HCT116 (cell line): ENCODE results near the gene PGGHG. TPM values are rescaled to one million over a fixed set of nuclear protein-coding genes. Genes with fewer than 3 reads are reported as not detected.

Source experiments
- ATAC-seq: fragments of 200-7000 bp; cut with Tn5 transposase; 2 replicates; pipeline ENCODE4 v1.9.1; 2020; ENCODE audit warnings: mild to moderate bottlenecking, moderate library complexity
- BruUV-seq: library from RNA; stranded (reverse); fragments of 400-500 nt; replicated peaks from 2 replicates; lab custom pipeline; 2021; lab: Mats Ljungman, UMichigan
- CTCF ChIA-PET: fragments of 300-600 bp; sonication (Branson Sonifier 250); formaldehyde crosslinking; loops from one replicate; lab custom pipeline; 2021; ENCODE audit warnings: antibody characterized with exemption; lab: Charles Lee
- POLR2A ChIA-PET: fragments of 300-600, 350-600 bp; sonication (Branson Sonifier 250); formaldehyde crosslinking; loops from one replicate; lab custom pipeline; 2021; ENCODE audit warnings: antibody characterized with exemption; lab: Charles Lee
- RAD21 ChIA-PET, 2 experiments: fragments of 300-600 bp; sonication (Branson Sonifier 250); formaldehyde crosslinking; loops; one replicate each; lab custom pipeline; 2023; ENCODE audit warnings: low total read pairs in 2 of 2; ENCODE audit not compliant: uncharacterized antibody in 2 of 2, unreplicated experiment in 2 of 2, low non-redundant PET in 1 of 2; lab: Charles Lee
- DNase-seq: peaks from one replicate; pipeline ENCODE4 v3.0.0-alpha.2; 2010; ENCODE audit warnings: low read depth, low spot score
- H2AFZ ChIP-seq: fragments of 200-600 bp; shearing (Covaris generic), sonication (generic); 2 replicates; pipeline ENCODE4 v1.6.1; 2017; ENCODE audit warnings: low read depth, mixed run types, mixed read lengths, antibody characterized with exemption, low read length; ENCODE audit not compliant: poor library complexity, severe bottlenecking
- H3K27ac ChIP-seq: 2 replicates; pipeline ENCODE4 v1.5.1; 2012; ENCODE audit warnings: low read depth, low read length
- H3K27me3 ChIP-seq: fragments of 200-600 bp; sonication (generic); 2 replicates; pipeline ENCODE4 v1.6.1; 2016; ENCODE audit warnings: mixed run types, low read length, mixed read lengths; ENCODE audit not compliant: insufficient read depth
- H3K36me3 ChIP-seq, 2 experiments: fragments of 200-500 bp in 1 of 2; fragments of 200-600 bp in 1 of 2; sonication (Bioruptor generic) in 1 of 2; sonication (generic) in 1 of 2; 2 replicates each; pipeline versions ENCODE4 v1.5.1 to v1.6.1; 2014 to 2016; ENCODE audit warnings: low read length in 2 of 2, inconsistent platforms in 1 of 2, mixed read lengths in 1 of 2, mixed run types in 1 of 2; ENCODE audit not compliant: insufficient read depth in 2 of 2, control insufficient read depth in 1 of 2
- H3K4me1 ChIP-seq, 2 experiments: fragments of 200-600 bp in 1 of 2; sonication (generic) in 1 of 2; 2 replicates each; pipeline versions ENCODE4 v1.5.1 to v1.6.1; 2012 to 2017; ENCODE audit warnings: low read length in 2 of 2, inconsistent platforms in 1 of 2, mild to moderate bottlenecking in 1 of 2, mixed read lengths in 1 of 2, mixed run types in 1 of 2, moderate library complexity in 1 of 2; ENCODE audit not compliant: insufficient read depth in 2 of 2, control insufficient read depth in 1 of 2
- H3K4me2 ChIP-seq: fragments of 200-600 bp; sonication (generic); 2 replicates; pipeline ENCODE4 v1.6.1; 2017; ENCODE audit warnings: mixed run types, low read length, mixed read lengths
- H3K4me3 ChIP-seq, 2 experiments: fragments of 200-600 bp in 1 of 2; sonication (generic) in 1 of 2; replicated peaks in 1 of 2; 2 replicates each; pipeline ENCODE4 v1.5.1; 2011 to 2016; ENCODE audit warnings: low read length in 2 of 2, control low read depth in 1 of 2, low read depth in 1 of 2, mild to moderate bottlenecking in 1 of 2, mixed read lengths in 1 of 2, mixed run types in 1 of 2
- H3K79me2 ChIP-seq: fragments of 200-600 bp; sonication (generic); 2 replicates; pipeline ENCODE4 v1.6.1; 2017; ENCODE audit warnings: mild to moderate bottlenecking, mixed run types, low read length, moderate library complexity, mixed read lengths; ENCODE audit not compliant: insufficient read depth
- H3K9ac ChIP-seq: fragments of 200-600 bp; sonication (generic); 2 replicates; pipeline ENCODE4 v1.6.1; 2016; ENCODE audit warnings: low read length, mixed read lengths
- H3K9me2 ChIP-seq: fragments of 200-600 bp; sonication (generic), shearing (Covaris generic); 2 replicates; pipeline ENCODE4 v1.6.1; 2017; ENCODE audit warnings: mixed run types, mild to moderate bottlenecking, moderate library complexity; ENCODE audit not compliant: insufficient read depth
- H3K9me3 ChIP-seq, 2 experiments: fragments of 200-500 bp in 1 of 2; fragments of 200-600 bp in 1 of 2; sonication (Bioruptor generic) in 1 of 2; sonication (generic) in 1 of 2; 2 replicates each; pipeline ENCODE4 v1.6.1; 2014 to 2017; ENCODE audit warnings: low read length in 2 of 2, mixed read lengths in 2 of 2, inconsistent platforms in 1 of 2, low read depth in 1 of 2, mild to moderate bottlenecking in 1 of 2, mixed run types in 1 of 2, moderate library complexity in 1 of 2; ENCODE audit not compliant: control insufficient read depth in 1 of 2, insufficient read depth in 1 of 2
- H4K20me1 ChIP-seq: fragments of 200-600 bp; sonication (generic), shearing (Covaris generic); 2 replicates; pipeline ENCODE4 v1.6.1; 2017; ENCODE audit warnings: mixed run types, mild to moderate bottlenecking, moderate library complexity; ENCODE audit not compliant: insufficient read depth
- CBX3 ChIP-seq: IDR thresholded peaks from 2 replicates; pipeline ENCODE4 v1.6.1; 2012; ENCODE audit warnings: low read depth
- CEBPB ChIP-seq: IDR thresholded peaks from 2 replicates; pipeline ENCODE4 v1.6.1; 2012; ENCODE audit warnings: low read depth
- EGR1 ChIP-seq: IDR thresholded peaks from 2 replicates; pipeline ENCODE4 v1.6.1; 2012; ENCODE audit warnings: low read depth
- EZH2 ChIP-seq: fragments of 200-600 bp; sonication (generic); IDR thresholded peaks from 2 replicates; pipeline ENCODE4 v1.6.1; 2017; ENCODE audit warnings: antibody characterized with exemption, mixed run types
- EZH2phosphoT487 ChIP-seq: fragments of 200-600 bp; IDR thresholded peaks from 2 replicates; pipeline ENCODE4 v1.6.1; 2018; ENCODE audit warnings: antibody characterized with exemption, borderline replicate concordance
- FOSL1 ChIP-seq: IDR thresholded peaks from 2 replicates; pipeline ENCODE4 v1.6.1; 2012; ENCODE audit warnings: low read depth
- JUND ChIP-seq: IDR thresholded peaks from 2 replicates; pipeline ENCODE4 v1.6.1; 2012
- POLR2A ChIP-seq: IDR thresholded peaks from 2 replicates; pipeline ENCODE4 v1.7.0; 2011; ENCODE audit warnings: borderline replicate concordance; ENCODE audit not compliant: insufficient read depth, insufficient read length; ENCODE audit errors: extremely low read depth
- POLR2AphosphoS5 ChIP-seq: IDR thresholded peaks from 2 replicates; pipeline ENCODE4 v1.6.1; 2011; ENCODE audit warnings: mild to moderate bottlenecking, low read depth, low read length, moderate library complexity
- RAD21 ChIP-seq: IDR thresholded peaks from 2 replicates; pipeline ENCODE4 v1.6.1; 2012; ENCODE audit warnings: low read depth, mild to moderate bottlenecking
- SIN3A ChIP-seq: IDR thresholded peaks from 2 replicates; pipeline ENCODE4 v1.6.1; 2012; ENCODE audit warnings: low read depth
- SP1 ChIP-seq: IDR thresholded peaks from 2 replicates; pipeline ENCODE4 v1.6.1; 2012; ENCODE audit warnings: low read depth
- SRF ChIP-seq: IDR thresholded peaks from 2 replicates; pipeline ENCODE4 v1.6.1; 2012; ENCODE audit warnings: low read depth
- TCF7L2 ChIP-seq: IDR thresholded peaks from 2 replicates; pipeline ENCODE4 v1.7.0; 2011; ENCODE audit warnings: borderline replicate concordance, inconsistent platforms; ENCODE audit not compliant: insufficient read depth, insufficient read length; ENCODE audit errors: extremely low read depth
- YY1 ChIP-seq: IDR thresholded peaks from 2 replicates; pipeline ENCODE4 v1.6.1; 2011; ENCODE audit warnings: low read length, low read depth, moderate library complexity, mild to moderate bottlenecking; ENCODE audit not compliant: insufficient replicate concordance; ENCODE audit errors: extremely low read depth
- ZNF274 ChIP-seq: fragments of 200-500 bp; sonication (Bioruptor generic); IDR thresholded peaks from 2 replicates; pipeline ENCODE4 v1.6.1; 2014; ENCODE audit warnings: mild to moderate bottlenecking, low read depth, low read length, inconsistent platforms
- intact Hi-C: fragments of 100-400 bp; cut with micrococcal nuclease; formaldehyde crosslinking; loops from 2 replicates; pipeline ENCODE4 v1.10.0; 2022
- total RNA-seq: library from RNA; stranded (reverse); gene quantifications from one replicate; pipeline ENCODE4 v1.2.1, GENCODE V29; 2021; ENCODE audit not compliant: unreplicated experiment
- TF ChIP-seq, protein P1 (sequence below): IDR thresholded peaks from 2 replicates; pipeline ENCODE4 v1.6.1; 2012
- TF ChIP-seq, protein P2 (sequence below): IDR thresholded peaks from 2 replicates; pipeline ENCODE4 v1.6.1; 2011; ENCODE audit warnings: mild to moderate bottlenecking, low read length, moderate library complexity; ENCODE audit not compliant: insufficient replicate concordance; ENCODE audit errors: extremely low read depth
- TF ChIP-seq, protein P3 (sequence below), 3 experiments: fragments of 200-600 bp in 1 of 3; sonication (generic) in 1 of 3; IDR thresholded peaks in 2 of 3; conservative IDR thresholded peaks in 1 of 3; 2 replicates each; pipeline ENCODE4 v1.5.1; 2012 to 2017; ENCODE audit warnings: low read depth in 2 of 3, low read length in 2 of 3, antibody characterized with exemption in 1 of 3, borderline replicate concordance in 1 of 3, control low read depth in 1 of 3, mild to moderate bottlenecking in 1 of 3, mixed read lengths in 1 of 3, mixed run types in 1 of 3, moderate library complexity in 1 of 3; ENCODE audit not compliant: insufficient read depth in 1 of 3
- TF ChIP-seq, protein P4 (sequence below): IDR thresholded peaks from 2 replicates; pipeline ENCODE4 v1.6.1; 2012

The PGGHG gene
- total RNA-seq, 1 experiment from 2014 or later = 57.5 TPM

DNA sequence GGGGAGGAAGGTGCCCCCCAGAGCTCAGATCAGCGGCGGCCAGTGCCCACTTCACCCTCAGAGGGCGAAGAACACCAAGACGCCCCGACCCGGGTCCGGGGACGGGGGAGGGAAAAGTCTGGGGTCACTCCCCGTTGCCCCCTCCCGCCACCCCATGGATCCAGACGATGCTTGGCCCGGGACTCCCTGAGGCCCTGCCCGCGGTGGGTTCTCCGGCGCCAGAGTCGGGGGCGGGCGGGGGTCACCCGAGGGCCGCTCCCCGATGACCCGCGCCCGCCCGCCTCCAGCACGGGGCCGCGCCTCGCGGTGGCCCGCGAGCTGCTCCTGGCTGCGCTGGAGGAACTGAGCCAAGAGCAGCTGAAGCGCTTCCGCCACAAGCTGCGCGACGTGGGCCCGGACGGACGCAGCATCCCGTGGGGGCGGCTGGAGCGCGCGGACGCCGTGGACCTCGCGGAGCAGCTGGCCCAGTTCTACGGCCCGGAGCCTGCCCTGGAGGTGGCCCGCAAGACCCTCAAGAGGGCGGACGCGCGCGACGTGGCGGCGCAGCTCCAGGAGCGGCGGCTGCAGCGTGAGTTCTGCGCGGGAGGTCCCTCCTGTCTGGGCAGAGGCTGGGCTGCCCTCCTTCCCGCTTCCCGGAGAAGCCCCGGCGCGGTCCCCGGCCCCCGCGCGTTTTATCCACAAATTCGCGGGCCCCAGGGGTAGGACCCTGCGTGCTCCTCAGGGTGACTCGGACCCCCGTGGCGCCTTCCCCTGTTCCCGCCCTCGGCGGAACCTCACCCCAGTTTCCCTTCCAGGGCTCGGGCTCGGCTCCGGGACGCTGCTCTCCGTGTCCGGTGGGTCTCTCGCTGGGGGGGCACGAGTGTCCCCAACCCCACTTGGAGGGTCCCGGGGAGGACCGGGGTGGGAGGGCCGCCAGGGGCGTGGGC, 9.6 kb upstream of the PGGHG start:
- ChIA-PET RAD21 (no interaction called here), CTCF (no interaction called here), POLR2A (no interaction called here)
- intact Hi-C loops = no loop called here
- no TSS peak for BruUV-seq
- H3K4me3 ChIP-seq = no peak overlapping the region
- no peak overlapping the region for H3K9ac ChIP-seq
- no peak overlapping the region for H3K27ac ChIP-seq
- no peaks in the 10 kb centered on the region for H3K79me2 ChIP-seq
- no peaks in the 10 kb centered on the region for H3K9me3 ChIP-seq
- H4K20me1 ChIP-seq = no peaks in the 10 kb centered on the region
- no peaks in the 10 kb centered on the region for H3K36me3 ChIP-seq
- no peaks in the 10 kb centered on the region for H3K27me3 ChIP-seq
- no peak overlapping the region for H2AFZ ChIP-seq
- TF ChIP-seq, protein P1, sequence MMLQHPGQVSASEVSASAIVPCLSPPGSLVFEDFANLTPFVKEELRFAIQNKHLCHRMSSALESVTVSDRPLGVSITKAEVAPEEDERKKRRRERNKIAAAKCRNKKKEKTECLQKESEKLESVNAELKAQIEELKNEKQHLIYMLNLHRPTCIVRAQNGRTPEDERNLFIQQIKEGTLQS = no peak
- TF ChIP-seq ZNF274 = no peak
- no peak for TF ChIP-seq SP1
- no peak for TF ChIP-seq POLR2A
- TF ChIP-seq POLR2AphosphoS5 = no peak
- TF ChIP-seq TCF7L2 = no peak
- no peak for TF ChIP-seq SIN3A
- TF ChIP-seq RAD21 = no peak
- TF ChIP-seq, protein P2, sequence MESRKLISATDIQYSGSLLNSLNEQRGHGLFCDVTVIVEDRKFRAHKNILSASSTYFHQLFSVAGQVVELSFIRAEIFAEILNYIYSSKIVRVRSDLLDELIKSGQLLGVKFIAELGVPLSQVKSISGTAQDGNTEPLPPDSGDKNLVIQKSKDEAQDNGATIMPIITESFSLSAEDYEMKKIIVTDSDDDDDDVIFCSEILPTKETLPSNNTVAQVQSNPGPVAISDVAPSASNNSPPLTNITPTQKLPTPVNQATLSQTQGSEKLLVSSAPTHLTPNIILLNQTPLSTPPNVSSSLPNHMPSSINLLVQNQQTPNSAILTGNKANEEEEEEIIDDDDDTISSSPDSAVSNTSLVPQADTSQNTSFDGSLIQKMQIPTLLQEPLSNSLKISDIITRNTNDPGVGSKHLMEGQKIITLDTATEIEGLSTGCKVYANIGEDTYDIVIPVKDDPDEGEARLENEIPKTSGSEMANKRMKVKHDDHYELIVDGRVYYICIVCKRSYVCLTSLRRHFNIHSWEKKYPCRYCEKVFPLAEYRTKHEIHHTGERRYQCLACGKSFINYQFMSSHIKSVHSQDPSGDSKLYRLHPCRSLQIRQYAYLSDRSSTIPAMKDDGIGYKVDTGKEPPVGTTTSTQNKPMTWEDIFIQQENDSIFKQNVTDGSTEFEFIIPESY = no peak
- TF ChIP-seq CBX3 = no peak
- no peak for TF ChIP-seq EZH2phosphoT487
- no peak for TF ChIP-seq FOSL1
- no peak for TF ChIP-seq CEBPB
- TF ChIP-seq YY1 = no peak
- TF ChIP-seq, protein P3, sequence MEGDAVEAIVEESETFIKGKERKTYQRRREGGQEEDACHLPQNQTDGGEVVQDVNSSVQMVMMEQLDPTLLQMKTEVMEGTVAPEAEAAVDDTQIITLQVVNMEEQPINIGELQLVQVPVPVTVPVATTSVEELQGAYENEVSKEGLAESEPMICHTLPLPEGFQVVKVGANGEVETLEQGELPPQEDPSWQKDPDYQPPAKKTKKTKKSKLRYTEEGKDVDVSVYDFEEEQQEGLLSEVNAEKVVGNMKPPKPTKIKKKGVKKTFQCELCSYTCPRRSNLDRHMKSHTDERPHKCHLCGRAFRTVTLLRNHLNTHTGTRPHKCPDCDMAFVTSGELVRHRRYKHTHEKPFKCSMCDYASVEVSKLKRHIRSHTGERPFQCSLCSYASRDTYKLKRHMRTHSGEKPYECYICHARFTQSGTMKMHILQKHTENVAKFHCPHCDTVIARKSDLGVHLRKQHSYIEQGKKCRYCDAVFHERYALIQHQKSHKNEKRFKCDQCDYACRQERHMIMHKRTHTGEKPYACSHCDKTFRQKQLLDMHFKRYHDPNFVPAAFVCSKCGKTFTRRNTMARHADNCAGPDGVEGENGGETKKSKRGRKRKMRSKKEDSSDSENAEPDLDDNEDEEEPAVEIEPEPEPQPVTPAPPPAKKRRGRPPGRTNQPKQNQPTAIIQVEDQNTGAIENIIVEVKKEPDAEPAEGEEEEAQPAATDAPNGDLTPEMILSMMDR (IDR thresholded peaks at IDR 0.05 in 2 of 3, conservative IDR thresholded peaks at IDR 0.05 in 1 of 3; ENCODE audit: borderline replicate concordance in 1 of 3, insufficient read depth in 1 of 3, low read depth in 2 of 3, low read length in 2 of 3) = no peak
- no peak for TF ChIP-seq EZH2
- no peak for TF ChIP-seq JUND
- TF ChIP-seq, protein P4, sequence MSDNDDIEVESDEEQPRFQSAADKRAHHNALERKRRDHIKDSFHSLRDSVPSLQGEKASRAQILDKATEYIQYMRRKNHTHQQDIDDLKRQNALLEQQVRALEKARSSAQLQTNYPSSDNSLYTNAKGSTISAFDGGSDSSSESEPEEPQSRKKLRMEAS = no peak
- no peak for TF ChIP-seq EGR1
- no peak for TF ChIP-seq SRF
- H3K9me2 ChIP-seq = no peaks in the 10 kb centered on the region
- H3K4me1 ChIP-seq = peaks cover 0 to 3% of the 10 kb centered on the region in 2 experiments; a peak in 1 of 4 replicates
- DNase-seq (no peak), ATAC-seq (no peak)
- no peak overlapping the region for H3K4me2 ChIP-seq
